SHP77 (cell line): ENCODE results near the gene CDH13.

Experiments
- DNase-seq, 2 experiments: peaks; one replicate each; lab custom pipeline; 2025; lab: John Stamatoyannopoulos, UW

The CDH13 gene

DNA sequence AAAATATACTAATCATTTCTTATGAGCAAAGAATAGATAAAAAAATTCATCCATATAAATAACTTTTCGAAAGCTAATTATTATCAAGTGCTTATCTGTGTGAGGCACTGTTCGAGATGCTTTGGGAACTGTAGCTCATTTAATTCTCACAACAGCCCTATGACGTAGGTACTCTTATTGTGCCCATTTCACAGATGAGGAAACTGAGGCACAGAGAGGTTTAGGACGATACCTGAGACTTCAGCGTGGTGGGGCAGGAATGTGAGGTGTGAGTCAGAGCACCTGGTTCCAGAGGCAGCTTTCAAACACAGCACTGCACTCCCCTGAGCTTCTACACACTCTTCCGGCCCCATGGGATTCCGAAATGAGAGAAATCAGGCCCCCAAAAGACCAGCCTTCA, 995.2 kb downstream of the CDH13 start:
- DNase-seq = no peak

DNA sequence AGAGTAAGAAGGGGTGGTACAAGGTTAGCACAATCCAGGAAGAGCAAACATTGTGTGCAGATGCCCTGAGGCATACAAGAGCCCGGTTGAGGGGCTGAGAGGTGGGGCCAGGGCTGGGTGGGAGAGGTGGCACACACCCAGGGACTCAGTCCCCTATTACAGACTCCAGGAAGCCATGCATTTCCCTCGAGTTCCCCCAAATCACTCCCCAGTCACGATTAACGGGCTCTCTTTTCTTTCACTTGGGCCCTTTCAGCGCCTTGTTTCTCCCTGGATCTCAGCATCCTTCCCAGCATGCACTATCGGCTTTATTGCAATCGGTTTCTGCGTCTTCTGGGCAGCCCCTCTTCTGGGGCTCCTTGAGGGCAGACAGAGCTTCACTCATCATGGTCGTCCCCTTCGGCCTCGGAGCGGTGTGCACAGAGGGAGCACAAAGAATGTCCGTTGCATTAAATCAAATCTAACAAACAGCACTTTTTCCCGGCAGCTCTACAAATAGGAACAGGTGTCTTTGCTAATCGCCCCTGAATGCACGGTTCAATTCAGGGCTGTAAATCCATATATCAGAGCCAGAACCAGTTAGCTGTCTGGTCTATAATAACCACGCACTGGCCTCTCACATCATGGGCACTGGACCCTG, 996.4 kb downstream of the CDH13 start:
- DNase-seq = peak; percentile 56 to 60

DNA sequence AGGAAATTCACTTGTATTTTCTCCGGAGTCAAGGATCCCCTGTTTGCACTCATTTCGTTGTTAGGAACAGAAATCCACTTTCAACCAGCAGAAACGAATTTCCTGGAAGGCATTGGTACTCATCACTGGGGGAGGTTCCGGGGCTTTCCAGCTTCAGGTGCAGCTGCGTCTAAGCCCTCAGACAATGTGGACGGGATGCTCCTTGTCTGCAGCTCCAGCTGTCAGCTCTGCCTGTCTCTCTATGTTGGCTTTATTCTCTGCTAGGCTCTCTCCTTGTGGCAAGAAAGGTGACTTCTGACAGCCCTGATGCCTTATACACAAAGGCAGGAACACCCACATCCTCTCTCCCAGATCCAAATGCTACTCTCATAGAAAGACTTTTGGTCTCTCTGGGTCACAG, 997.1 kb downstream of the CDH13 start:
- DNase-seq = peak; percentile 78 to 82

DNA sequence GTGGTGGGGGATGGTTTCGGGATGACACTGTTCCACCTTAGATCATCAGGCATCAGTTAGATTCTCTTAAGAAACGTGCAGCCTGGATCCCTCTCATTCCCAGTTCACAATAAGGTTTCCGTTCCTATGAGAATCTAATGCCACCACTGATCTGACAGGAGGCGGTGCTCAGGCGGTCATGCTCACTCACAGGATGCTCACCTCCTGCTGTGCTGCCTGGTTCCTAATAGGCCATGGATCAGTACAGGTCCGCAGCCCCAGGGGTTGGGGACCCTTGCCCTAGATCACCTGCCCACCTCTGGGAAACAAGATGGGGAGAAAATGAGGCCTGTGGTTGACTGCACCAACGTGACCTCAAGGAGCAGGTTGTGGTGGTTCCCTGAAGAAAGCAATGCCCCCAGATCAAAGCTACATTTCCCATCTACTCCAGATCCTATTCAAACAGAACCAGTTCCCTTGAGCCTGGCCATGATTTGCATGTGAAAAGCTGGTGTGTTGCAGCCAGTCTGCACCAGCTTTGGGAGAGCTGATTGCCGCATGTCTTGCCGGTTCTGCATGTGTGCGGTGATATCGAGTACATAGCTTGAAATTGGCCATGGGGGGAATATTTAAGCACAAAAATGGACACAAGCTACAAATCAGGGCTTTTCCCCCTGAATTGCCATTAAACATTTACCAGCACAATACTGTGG, 997.8 kb downstream of the CDH13 start:
- no peak for DNase-seq

DNA sequence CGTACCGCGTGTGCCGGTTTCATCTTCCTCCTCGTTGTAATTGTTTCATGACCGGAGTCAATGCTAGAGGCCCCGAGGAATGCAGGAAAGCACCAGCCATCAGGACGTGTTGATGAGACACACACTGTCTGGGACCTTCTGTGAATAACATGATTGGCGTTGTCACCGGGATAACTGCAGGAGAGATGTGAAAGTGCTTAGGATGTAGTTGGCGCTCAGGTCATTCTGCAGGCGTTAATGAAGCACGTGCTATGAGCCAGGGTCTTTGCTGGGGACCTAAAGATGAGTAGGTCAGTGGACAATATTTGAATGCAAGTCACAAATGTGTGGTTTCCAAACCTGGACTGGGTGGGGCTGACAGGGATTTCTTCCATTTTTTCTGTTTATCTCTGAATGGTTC, 999.4 kb downstream of the CDH13 start:
- no peak for DNase-seq

DNA sequence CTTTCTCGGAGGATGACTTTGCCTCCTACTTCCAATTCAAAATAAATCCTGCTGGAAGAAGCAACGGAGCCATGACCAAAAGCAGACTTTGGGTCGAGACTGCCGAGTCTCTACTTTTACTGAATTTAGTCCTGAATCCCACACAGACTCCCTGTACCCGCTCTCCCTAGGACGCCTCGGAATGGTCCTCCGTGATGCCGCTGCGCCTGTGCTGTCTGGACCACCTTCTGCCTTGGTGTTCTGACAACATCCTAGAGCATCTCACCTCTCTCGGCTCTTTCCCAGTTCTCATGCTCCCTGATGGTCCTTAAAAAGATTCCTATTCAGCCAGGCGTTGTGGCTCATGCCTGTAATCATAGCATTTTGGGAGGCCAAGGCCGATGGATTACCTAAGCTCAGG, 999.9 kb downstream of the CDH13 start:
- no peak for DNase-seq

GRCh38 chr16:83627996-83628395, 1001.2 kb downstream of the CDH13 start:
- DNase-seq = no peak

- no peak for DNase-seq
These were observed 1002.7 kb downstream of the CDH13 start for GRCh38 chr16:83629426-83629825.

- no peak for DNase-seq
These were observed 1003.1 kb downstream of the CDH13 start for GRCh38 chr16:83629836-83630235.

DNA sequence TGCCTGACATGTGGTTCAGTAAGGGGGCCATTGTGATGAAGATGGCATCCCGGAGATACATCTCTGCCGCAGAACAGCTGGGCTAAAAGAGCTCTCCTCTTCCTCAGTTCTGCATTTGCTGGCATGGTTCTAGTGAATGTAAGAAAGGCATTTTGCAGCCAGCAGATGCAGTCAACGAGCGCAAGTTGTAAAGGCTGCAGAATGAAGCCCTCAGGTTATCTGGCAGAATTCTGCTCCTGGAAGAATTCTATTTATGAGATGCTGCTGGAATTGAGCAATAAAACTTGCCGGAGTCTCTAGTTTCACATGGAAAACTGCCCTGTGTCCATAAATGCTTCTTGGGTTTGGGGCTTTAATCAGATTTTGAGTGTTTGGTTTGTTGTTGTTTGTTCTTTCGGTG, 1004.2 kb downstream of the CDH13 start:
- DNase-seq = no peak

GRCh38 chr16:83633286-83633685, 1006.5 kb downstream of the CDH13 start:
- DNase-seq = no peak

DNA sequence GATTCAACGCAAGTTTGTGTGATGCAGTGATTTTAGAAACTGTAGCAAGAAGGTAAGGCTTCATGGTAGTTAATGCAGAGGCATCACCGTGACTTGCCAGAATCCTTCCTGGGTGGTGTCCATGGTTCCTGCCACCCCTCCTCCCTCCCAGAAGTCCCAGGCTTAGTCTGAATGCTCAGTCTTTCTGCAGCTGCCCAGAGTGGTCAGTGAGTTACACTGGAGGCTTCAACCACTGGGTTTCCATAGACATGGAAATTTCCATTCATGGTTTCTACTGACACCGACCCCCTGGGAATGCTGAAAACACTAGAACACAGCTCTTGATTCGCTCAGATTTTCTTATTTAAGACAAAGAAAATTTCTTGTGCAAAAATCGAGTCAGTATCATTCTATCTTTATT, 1021.6 kb downstream of the CDH13 start:
- DNase-seq = no peak

- DNase-seq = no peak
These were observed 1025.1 kb downstream of the CDH13 start for GRCh38 chr16:83651871-83652270.

- no peak for DNase-seq
These were observed 1026.2 kb downstream of the CDH13 start for GRCh38 chr16:83652943-83653342.

- DNase-seq = no peak
These were observed 1027.0 kb downstream of the CDH13 start for GRCh38 chr16:83653785-83654184.

- DNase-seq = no peak
These were observed 1033.5 kb downstream of the CDH13 start for GRCh38 chr16:83660282-83660681.

DNA sequence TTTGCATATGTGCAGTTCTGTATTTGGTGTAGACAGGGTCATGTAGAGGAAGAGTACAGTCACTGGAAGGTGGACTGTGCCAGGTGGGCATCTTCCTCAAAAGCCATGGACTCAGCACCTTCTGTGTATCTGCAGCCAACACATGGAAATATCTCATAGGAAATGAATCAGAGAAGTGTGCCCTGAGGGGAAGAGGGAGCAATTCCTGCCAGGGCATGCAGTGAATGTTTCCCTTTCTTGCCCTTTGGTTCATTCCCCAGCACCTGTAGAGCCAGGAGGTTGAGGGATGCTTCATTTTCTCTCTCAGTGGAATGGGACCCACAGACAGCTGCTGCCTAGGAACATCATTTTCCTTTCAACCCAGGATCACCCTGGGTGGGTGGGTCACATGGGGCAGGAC, 1034.9 kb downstream of the CDH13 start:
- DNase-seq = no peak

- DNase-seq = peak in 1 of 2 experiments; percentile 8
These were observed 1039.7 kb downstream of the CDH13 start for GRCh38 chr16:83666449-83666848.

- no peak for DNase-seq
These were observed 1042.7 kb downstream of the CDH13 start for GRCh38 chr16:83669456-83669855.

DNA sequence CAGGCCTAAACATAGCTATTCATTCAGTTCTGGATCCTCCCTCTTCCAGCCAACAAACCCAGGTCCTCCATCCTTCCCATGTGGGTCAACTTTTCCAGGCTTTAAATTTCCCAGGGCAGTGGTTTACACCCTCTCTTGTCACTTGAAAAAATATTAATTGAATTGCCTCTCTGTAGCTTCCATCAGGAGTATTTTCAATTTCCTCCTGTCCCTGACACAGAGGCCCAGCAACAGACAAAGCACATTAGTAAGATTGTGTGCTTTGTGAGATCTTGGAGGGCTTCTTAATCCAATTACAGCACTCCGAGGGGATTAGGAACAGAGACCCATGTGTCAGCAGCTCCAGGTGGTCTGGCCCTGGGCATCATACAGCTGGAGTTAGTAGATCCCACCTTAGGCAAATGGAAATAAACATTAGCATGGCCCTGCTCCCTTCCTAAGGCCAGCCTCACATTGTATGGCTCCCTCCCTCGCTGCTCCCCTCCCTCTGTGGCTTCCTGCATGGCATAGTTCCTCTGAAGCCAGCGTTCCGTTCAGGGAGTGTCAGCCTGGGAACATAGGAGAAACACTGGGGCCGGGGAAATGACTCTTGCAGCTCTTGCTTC, 1048.3 kb downstream of the CDH13 start:
- no peak for DNase-seq

DNA sequence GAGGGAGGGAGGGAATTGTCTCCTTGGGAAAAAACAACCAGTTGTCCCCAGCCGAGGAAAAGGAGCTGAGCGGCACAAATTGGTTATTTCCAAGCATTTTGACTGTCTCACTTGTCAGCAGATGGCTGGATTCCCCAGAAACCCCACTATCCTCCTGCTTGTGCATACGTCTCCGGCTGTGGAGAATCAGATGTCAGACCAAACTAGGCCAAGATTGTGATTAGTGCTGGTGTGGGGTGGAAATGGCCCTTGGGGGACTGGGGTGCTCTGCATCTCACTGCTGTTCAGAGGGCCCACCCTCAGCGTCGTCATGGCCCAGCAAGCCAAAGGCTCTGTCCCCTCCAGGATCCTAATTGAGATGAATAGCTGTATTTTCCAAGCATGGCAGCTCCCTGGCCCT, 1049.3 kb downstream of the CDH13 start:
- DNase-seq = no peak

- DNase-seq = no peak
These were observed 1054.2 kb downstream of the CDH13 start for GRCh38 chr16:83680980-83681379.

- DNase-seq = no peak
These were observed 1054.7 kb downstream of the CDH13 start for GRCh38 chr16:83681381-83681956.
